HepG2 (cell line): ENCODE measurements around the gene ZBTB7A. TPM values are rescaled to one million over a fixed set of nuclear protein-coding genes. Genes with fewer than 3 reads are reported as not detected.
A peak's percentile ranks its signal among the peaks of the same experiment; 100 is the strongest.

Source experiments
- ARID3A ChIP-seq: IDR thresholded peaks from 2 replicates; pipeline ENCODE4 v1.6.1; 2012; ENCODE audit warnings: low read depth, low read length, improper control_type of control experiment
- BRCA1 ChIP-seq: sonication (generic); formaldehyde crosslinking; IDR thresholded peaks from 2 replicates; pipeline ENCODE4 v1.4.0; 2020; ENCODE audit warnings: missing genetic modification reagents
- CEBPB ChIP-seq: IDR thresholded peaks from 2 replicates; pipeline ENCODE4 v1.6.1; 2011; ENCODE audit warnings: low read depth, low read length, improper control_type of control experiment, borderline replicate concordance
- DDIT3 ChIP-seq: sonication (generic); formaldehyde crosslinking; IDR thresholded peaks from 2 replicates; pipeline ENCODE4 v1.4.0; 2020; ENCODE audit warnings: mild to moderate bottlenecking, missing genetic modification reagents
- EEA1 ChIP-seq: sonication (generic); formaldehyde crosslinking; IDR thresholded peaks from 2 replicates; pipeline ENCODE4 v1.5.1; 2020; ENCODE audit warnings: mild to moderate bottlenecking, missing genetic modification reagents, borderline replicate concordance
- HHEX ChIP-seq: IDR thresholded peaks from 2 replicates; pipeline ENCODE4 v1.6.1; 2016; ENCODE audit warnings: control low read depth
- HNF4A ChIP-seq: sonication (generic); formaldehyde crosslinking; IDR thresholded peaks from 2 replicates; pipeline ENCODE4 v1.4.0; 2020; ENCODE audit warnings: missing genetic modification reagents
- HNF4G ChIP-seq, 2 experiments: sonication (generic) in 1 of 2; formaldehyde crosslinking in 1 of 2; IDR thresholded peaks; 2 replicates each; pipeline versions ENCODE4 v1.4.0 to v1.6.1; 2011 to 2020; ENCODE audit warnings: borderline replicate concordance in 2 of 2, low read depth in 2 of 2, mild to moderate bottlenecking in 2 of 2, low read length in 1 of 2, missing genetic modification reagents in 1 of 2, moderate library complexity in 1 of 2
- MED1 ChIP-seq: sonication (generic); formaldehyde crosslinking; IDR thresholded peaks from 2 replicates; pipeline ENCODE4 v1.4.0; 2020; ENCODE audit warnings: missing genetic modification reagents
- NAIF1 ChIP-seq: sonication (generic); formaldehyde crosslinking; IDR thresholded peaks from 2 replicates; pipeline ENCODE4 v1.5.0; 2020; ENCODE audit warnings: mild to moderate bottlenecking, missing genetic modification reagents, borderline replicate concordance
- NCOA1 ChIP-seq: sonication (generic); formaldehyde crosslinking; IDR thresholded peaks from 2 replicates; pipeline ENCODE4 v1.9.0; 2021; ENCODE audit warnings: missing genetic modification reagents
- PRPF4 ChIP-seq: fragments of 200-400 bp; formaldehyde crosslinking; IDR thresholded peaks from 2 replicates; pipeline ENCODE4 v1.6.1; 2016; ENCODE audit warnings: low read length, low read depth; ENCODE audit not compliant: poor library complexity, severe bottlenecking
- RFX1 ChIP-seq: fragments of 450-650 bp; IDR thresholded peaks from 2 replicates; pipeline ENCODE4 v1.6.1; 2017
- SMC3 ChIP-seq: IDR thresholded peaks from 2 replicates; pipeline ENCODE4 v1.6.1; 2011; ENCODE audit warnings: low read length, improper control_type of control experiment
- SOX6 ChIP-seq, 2 experiments: fragments of 450-650 bp in 1 of 2; sonication (generic) in 1 of 2; formaldehyde crosslinking in 1 of 2; IDR thresholded peaks; 2 replicates each; pipeline versions ENCODE4 v1.4.0 to v1.6.1; 2017 to 2020; ENCODE audit warnings: antibody characterized with exemption in 1 of 2, mild to moderate bottlenecking in 1 of 2, missing genetic modification reagents in 1 of 2
- THYN1 ChIP-seq: sonication (generic); formaldehyde crosslinking; IDR thresholded peaks from 2 replicates; pipeline ENCODE4 v1.8.1; 2023; ENCODE audit warnings: low read depth, mild to moderate bottlenecking, moderate library complexity, missing genetic modification reagents, borderline replicate concordance
- ZNF318 ChIP-seq: sonication (generic); formaldehyde crosslinking; IDR thresholded peaks from 2 replicates; pipeline ENCODE4 v1.4.0; 2020; ENCODE audit warnings: mild to moderate bottlenecking, missing genetic modification reagents
- ZNF343 ChIP-seq: sonication (generic); formaldehyde crosslinking; IDR thresholded peaks from 2 replicates; pipeline ENCODE4 v1.4.0; 2020; ENCODE audit warnings: mild to moderate bottlenecking, missing genetic modification reagents
- ZNF557 ChIP-seq: sonication (generic); formaldehyde crosslinking; IDR thresholded peaks from 2 replicates; pipeline ENCODE4 v1.4.0; 2020; ENCODE audit warnings: missing genetic modification reagents
- polyA plus RNA-seq, 8 experiments: library from polyadenylated mRNA; depleted of rRNA in 3 of 8; stranded (reverse) in 7 of 8; unstranded in 1 of 8; fragments of >200 nt; fragmentation: Illumina TruSeq in 4 of 8; extraction: Trizol in 4 of 8; gene quantifications; 2 replicates each; pipeline versions ENCODE4 v1.2.1 to v1.2.3, GENCODE V29; 2011 to 2016; ENCODE audit warnings: low read depth in 4 of 8, missing spikeins in 1 of 8, mixed read lengths in 1 of 8; ENCODE audit not compliant: insufficient read depth in 1 of 8
- total RNA-seq, 5 experiments: library from RNA; depleted of rRNA; stranded (reverse); fragments of >200 nt; fragmentation: Illumina TruSeq; extraction: Trizol; gene quantifications; 2 replicates each; pipeline ENCODE4 v1.2.3, GENCODE V29; 2016; ENCODE audit warnings: low read depth in 1 of 5

ZBTB7A gene
- total and polyA plus RNA-seq, 2 of the 13 experiments (the other 11 are each of a cell fraction or from before 2014, with no cell fraction given) = 3.6 to 4.0 TPM

- TF ChIP-seq SOX6 (IDR thresholded peaks at IDR 0.05) = no peak
- 0 out of 2 replicates have a peak, but pooled peaks have one; percentile 20 for TF ChIP-seq SOX6 (CRISPR knock-in tag; IDR thresholded peaks at IDR 0.05)
- TF ChIP-seq HNF4G (IDR thresholded peaks at IDR 0.05; ENCODE audit: borderline replicate concordance, low read depth, low read length) = 0 out of 2 replicates have a peak, but pooled peaks have one; percentile 8
- no peak for TF ChIP-seq HNF4G (CRISPR knock-in tag; IDR thresholded peaks at IDR 0.05; ENCODE audit: borderline replicate concordance, low read depth)
- no peak for TF ChIP-seq ZNF343
- no peak for TF ChIP-seq ZNF557 (CRISPR knock-in tag)
- peak; percentile 35; the same call in 1 of the 2 replicates for TF ChIP-seq HNF4A
- TF ChIP-seq SMC3 = no peak
- TF ChIP-seq EEA1 (CRISPR knock-in tag) = no peak
- TF ChIP-seq DDIT3 (CRISPR knock-in tag) = no peak
- TF ChIP-seq RFX1 = no peak
- TF ChIP-seq MED1 (CRISPR knock-in tag) = 0 out of 2 replicates have a peak, but pooled peaks have one; percentile 16
- TF ChIP-seq PRPF4 = peak; percentile 53
- no peak for TF ChIP-seq ZNF318
- no peak for TF ChIP-seq HHEX (CRISPR knock-in tag)
- no peak for TF ChIP-seq NCOA1
- no peak for TF ChIP-seq BRCA1 (CRISPR knock-in tag)
- no peak for TF ChIP-seq CEBPB
- no peak for TF ChIP-seq THYN1
- no peak for TF ChIP-seq NAIF1 (CRISPR knock-in tag)
- no peak for TF ChIP-seq ARID3A
These were observed 11.3 kb upstream of the ZBTB7A start (continued) for GRCh38 chr19:4077800-4078684.
